ENCODE results near the gene RXFP4. TPM values are rescaled to one million over a fixed set of nuclear protein-coding genes. Genes with fewer than 3 reads are reported as not detected.

Gene RXFP4
- total RNA-seq, 1 donor from 2014 or later = not detected

DNA sequence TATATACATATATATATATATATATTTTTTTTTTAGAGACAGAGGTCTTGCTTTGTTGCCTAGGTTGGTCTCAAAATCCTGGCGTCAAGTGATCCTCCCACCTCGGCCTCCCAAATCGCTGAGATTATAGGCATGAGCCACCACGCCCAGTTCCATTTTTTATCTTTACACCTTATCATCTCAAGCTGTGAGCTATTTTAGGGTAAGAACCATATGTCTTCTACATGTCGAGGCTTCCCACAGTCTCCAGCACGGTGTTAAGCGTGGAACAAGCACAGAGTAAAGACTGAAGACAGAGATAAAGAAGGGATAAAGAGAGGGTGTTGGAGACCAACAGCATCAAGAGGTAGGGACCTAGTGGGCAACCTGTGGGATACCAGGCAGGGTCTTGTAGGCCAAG is 22.8 kb downstream of the RXFP4 start:
- no peak overlapping the region for H3K4me3 ChIP-seq (ENCODE audit: low read depth, low read length)
- H3K27me3 ChIP-seq (ENCODE audit: control insufficient read depth, insufficient read depth, low read length) = no peaks in the 10 kb centered on the region
- TF ChIP-seq, protein P1, sequence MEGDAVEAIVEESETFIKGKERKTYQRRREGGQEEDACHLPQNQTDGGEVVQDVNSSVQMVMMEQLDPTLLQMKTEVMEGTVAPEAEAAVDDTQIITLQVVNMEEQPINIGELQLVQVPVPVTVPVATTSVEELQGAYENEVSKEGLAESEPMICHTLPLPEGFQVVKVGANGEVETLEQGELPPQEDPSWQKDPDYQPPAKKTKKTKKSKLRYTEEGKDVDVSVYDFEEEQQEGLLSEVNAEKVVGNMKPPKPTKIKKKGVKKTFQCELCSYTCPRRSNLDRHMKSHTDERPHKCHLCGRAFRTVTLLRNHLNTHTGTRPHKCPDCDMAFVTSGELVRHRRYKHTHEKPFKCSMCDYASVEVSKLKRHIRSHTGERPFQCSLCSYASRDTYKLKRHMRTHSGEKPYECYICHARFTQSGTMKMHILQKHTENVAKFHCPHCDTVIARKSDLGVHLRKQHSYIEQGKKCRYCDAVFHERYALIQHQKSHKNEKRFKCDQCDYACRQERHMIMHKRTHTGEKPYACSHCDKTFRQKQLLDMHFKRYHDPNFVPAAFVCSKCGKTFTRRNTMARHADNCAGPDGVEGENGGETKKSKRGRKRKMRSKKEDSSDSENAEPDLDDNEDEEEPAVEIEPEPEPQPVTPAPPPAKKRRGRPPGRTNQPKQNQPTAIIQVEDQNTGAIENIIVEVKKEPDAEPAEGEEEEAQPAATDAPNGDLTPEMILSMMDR (IDR thresholded peaks at IDR 0.05; ENCODE audit: insufficient read depth, low read length, severe bottlenecking) = no peak
- DNase-seq (ENCODE audit: low read depth) (no peak), FAIRE-seq (no peak)
- H3K36me3 ChIP-seq (ENCODE audit: control insufficient read depth, insufficient read depth, low read length) = peaks cover 54% of the 10 kb centered on the region

DNA sequence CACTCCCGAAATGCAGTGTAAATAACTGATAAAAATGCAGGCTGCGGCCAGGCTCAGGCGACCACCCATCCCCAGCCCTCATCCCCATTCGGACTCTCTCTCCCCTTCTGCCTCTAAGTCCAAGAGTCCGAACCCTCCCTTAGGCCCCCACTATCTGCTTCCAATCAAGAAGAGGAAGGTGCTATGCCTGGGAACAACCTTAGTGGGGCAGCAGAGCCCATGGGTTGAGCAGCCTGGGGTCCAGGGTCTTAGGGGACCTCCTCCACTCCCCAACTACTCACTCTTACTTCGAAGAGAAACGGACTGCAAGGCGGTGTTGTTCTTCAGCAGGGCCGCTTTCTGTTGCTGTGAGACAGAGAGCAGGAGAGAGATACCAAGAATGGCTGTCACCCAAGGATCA is 24.7 kb downstream of the RXFP4 start:
- H3K4me3 ChIP-seq (ENCODE audit: low read depth, low read length) = no peak overlapping the region
- TF ChIP-seq, protein P1 (IDR thresholded peaks at IDR 0.05; ENCODE audit: insufficient read depth, low read length, severe bottlenecking) = no peak
- FAIRE-seq (no peak), DNase-seq (ENCODE audit: low read depth) (no peak)
- no peaks in the 10 kb centered on the region for H3K27me3 ChIP-seq (ENCODE audit: control insufficient read depth, insufficient read depth, low read length)
- peaks cover 50% of the 10 kb centered on the region for H3K36me3 ChIP-seq (ENCODE audit: control insufficient read depth, insufficient read depth, low read length)

DNA sequence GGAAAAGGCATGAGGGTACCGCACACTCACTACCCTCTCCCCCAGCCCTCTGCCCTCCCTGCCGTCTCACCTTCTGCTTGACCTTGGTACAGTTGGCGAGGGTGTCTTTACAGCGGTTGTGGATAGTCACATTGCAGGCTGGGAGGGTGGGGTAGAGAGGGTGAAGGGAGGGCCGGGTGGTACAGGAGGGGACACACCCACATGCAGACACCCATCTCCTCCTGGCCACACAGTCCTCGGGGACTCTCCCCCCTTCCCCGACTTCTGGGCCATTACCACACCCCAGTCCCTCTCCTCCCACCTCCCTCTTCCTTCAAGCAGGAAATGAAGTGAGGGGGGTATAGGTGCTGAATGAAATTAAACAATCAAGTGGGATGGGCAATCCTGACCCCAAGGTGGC is 25.3 kb downstream of the RXFP4 start:
- H3K27me3 ChIP-seq (ENCODE audit: control insufficient read depth, insufficient read depth, low read length) = no peaks in the 10 kb centered on the region
- FAIRE-seq (no peak), DNase-seq (ENCODE audit: low read depth) (no peak)
- TF ChIP-seq, protein P1 (IDR thresholded peaks at IDR 0.05; ENCODE audit: insufficient read depth, low read length, severe bottlenecking) = no peak
- no peak overlapping the region for H3K4me3 ChIP-seq (ENCODE audit: low read depth, low read length)
- H3K36me3 ChIP-seq (ENCODE audit: control insufficient read depth, insufficient read depth, low read length) = peaks cover 48% of the 10 kb centered on the region

- FAIRE-seq (no peak), DNase-seq (ENCODE audit: low read depth) (no peak)
- no peaks in the 10 kb centered on the region for H3K27me3 ChIP-seq (ENCODE audit: control insufficient read depth, insufficient read depth, low read length)
- TF ChIP-seq, protein P1 (IDR thresholded peaks at IDR 0.05; ENCODE audit: insufficient read depth, low read length, severe bottlenecking) = no peak
- H3K36me3 ChIP-seq (ENCODE audit: control insufficient read depth, insufficient read depth, low read length) = peaks cover 53% of the 10 kb centered on the region
- H3K4me3 ChIP-seq (ENCODE audit: low read depth, low read length) = no peak overlapping the region
These were observed 26.1 kb downstream of the RXFP4 start for GRCh38 chr1:155967341-155968050.

DNA sequence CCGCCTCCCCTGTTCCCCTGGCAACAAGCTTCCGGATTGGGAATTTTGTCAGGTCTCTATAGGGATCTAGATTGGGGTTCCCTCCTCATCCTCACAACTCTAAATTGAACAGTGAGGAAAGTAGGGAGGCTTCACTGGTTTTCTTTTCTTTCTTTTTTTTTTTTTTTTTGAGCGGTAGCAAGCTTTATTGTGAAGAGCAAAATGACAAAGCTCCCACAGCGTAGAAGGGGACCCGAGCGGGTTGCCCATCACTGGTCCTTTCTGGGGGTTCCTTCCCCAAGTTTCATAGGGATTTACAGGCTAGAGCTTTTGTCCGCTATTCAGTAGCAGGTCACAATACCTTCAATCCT is 26.6 kb downstream of the RXFP4 start:
- DNase-seq (ENCODE audit: low read depth) (no peak), FAIRE-seq (no peak)
- TF ChIP-seq, protein P1 (IDR thresholded peaks at IDR 0.05; ENCODE audit: insufficient read depth, low read length, severe bottlenecking) = no peak
- Histone ChIP-seq H3K27me3 (ENCODE audit: control insufficient read depth, insufficient read depth, low read length) (no peaks in the 10 kb centered on the region), H3K4me3 (ENCODE audit: low read depth, low read length) (no peak overlapping the region), H3K36me3 (ENCODE audit: control insufficient read depth, insufficient read depth, low read length) (peaks cover 49% of the 10 kb centered on the region)

DNA sequence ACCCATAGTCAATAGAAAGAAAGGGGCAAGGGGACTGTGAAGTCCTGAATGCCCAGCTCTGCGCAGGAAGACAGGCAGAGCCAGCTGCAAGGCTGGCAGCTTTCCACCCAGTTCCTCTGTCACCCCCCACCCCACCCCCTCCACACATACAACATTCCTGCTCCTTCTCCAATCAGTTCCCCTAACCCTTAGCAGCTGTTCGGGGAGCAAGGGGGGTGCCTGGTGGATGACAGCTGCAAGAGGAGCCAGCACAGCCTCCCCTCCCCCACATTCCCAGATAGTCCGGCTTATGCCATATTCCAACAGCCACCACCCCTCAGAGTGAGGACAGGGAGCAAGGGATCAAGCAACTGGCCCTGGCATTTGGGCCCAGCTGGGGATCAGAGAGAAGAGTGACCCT is 27.2 kb downstream of the RXFP4 start:
- Histone ChIP-seq H3K36me3 (ENCODE audit: control insufficient read depth, insufficient read depth, low read length) (peaks cover 51% of the 10 kb centered on the region), H3K27me3 (ENCODE audit: control insufficient read depth, insufficient read depth, low read length) (no peaks in the 10 kb centered on the region), H3K4me3 (ENCODE audit: low read depth, low read length) (no peak overlapping the region)
- no peak for DNase-seq (ENCODE audit: low read depth)
- FAIRE-seq = no peak
- TF ChIP-seq, protein P1 (IDR thresholded peaks at IDR 0.05; ENCODE audit: insufficient read depth, low read length, severe bottlenecking) = no peak

Measured in bronchial epithelial cell (primary cell).